Uterus (tissue), 2 donors: Measurements from ENCODE around the gene COL26A1.

Experiments
- CTCF ChIP-seq, 4 experiments: fragments of 200-600 bp in 2 of 4; fragments of 450-650 bp in 2 of 4; sonication (generic) in 2 of 4; IDR thresholded peaks; one replicate each; pipeline ENCODE4 v1.5.1; 2016 to 2019; ENCODE audit warnings: antibody characterized with exemption in 4 of 4, mild to moderate bottlenecking in 2 of 4, moderate library complexity in 1 of 4
- POLR2A ChIP-seq, 2 donors: fragments of 450-650 bp; IDR thresholded peaks; one replicate each; pipeline ENCODE4 v1.6.1; 2016; ENCODE audit warnings: antibody characterized with exemption in 2 of 2, mild to moderate bottlenecking in 1 of 2, moderate library complexity in 1 of 2

- TF ChIP-seq POLR2A (IDR thresholded peaks at IDR 0.05) (no peak), CTCF (IDR thresholded peaks at IDR 0.05) (no peak)
Observed at GRCh38 chr7:101398396-101399289, 36.0 kb downstream of the COL26A1 start.
